Measurements from ENCODE around the gene NEDD4L.
"Not testable (repeated sequence)": the region's sequence is repeated elsewhere in the genome, so short reads cannot be mapped to it uniquely, and the experiment has no call there.

Gene NEDD4L

GRCh38 chr18:58370038-58370580, 326.1 kb downstream of the NEDD4L start:
- no peak for DNase-seq (ENCODE audit: low read depth, low spot score)

- no peak for DNase-seq (ENCODE audit: low read depth, low spot score)
Measured at GRCh38 chr18:58370612-58371011, 326.6 kb downstream of the NEDD4L start.

GRCh38 chr18:58373481-58373880, 329.5 kb downstream of the NEDD4L start:
- DNase-seq (ENCODE audit: low read depth, low spot score) = no peak

- no peak for DNase-seq (ENCODE audit: low read depth, low spot score)
Measured at GRCh38 chr18:58375051-58375450, 331.0 kb downstream of the NEDD4L start.

GRCh38 chr18:58378411-58379379, 334.7 kb downstream of the NEDD4L start:
- no peak for DNase-seq (ENCODE audit: low read depth, low spot score)

GRCh38 chr18:58379443-58379842, 335.4 kb downstream of the NEDD4L start:
- DNase-seq (ENCODE audit: low read depth, low spot score) = no peak

- not testable (repeated sequence) for DNase-seq (ENCODE audit: low read depth, low spot score)
Measured at GRCh38 chr18:58380113-58380512, 336.1 kb downstream of the NEDD4L start.

- DNase-seq (ENCODE audit: low read depth, low spot score) = no peak
Measured at GRCh38 chr18:58381676-58382411, 337.8 kb downstream of the NEDD4L start.

GRCh38 chr18:58382446-58382845, 338.4 kb downstream of the NEDD4L start:
- no peak for DNase-seq (ENCODE audit: low read depth, low spot score)

GRCh38 chr18:58385472-58385871, 341.4 kb downstream of the NEDD4L start:
- DNase-seq (ENCODE audit: low read depth, low spot score) = no peak

GRCh38 chr18:58386780-58387179, 342.8 kb downstream of the NEDD4L start:
- DNase-seq (ENCODE audit: low read depth, low spot score) = no peak

- no peak for DNase-seq (ENCODE audit: low read depth, low spot score)
Measured at GRCh38 chr18:58387716-58388115, 343.7 kb downstream of the NEDD4L start.

- no peak for DNase-seq (ENCODE audit: low read depth, low spot score)
Measured at GRCh38 chr18:58388736-58389135, 344.7 kb downstream of the NEDD4L start.

- no peak for DNase-seq (ENCODE audit: low read depth, low spot score)
Measured at GRCh38 chr18:58389745-58390144, 345.7 kb downstream of the NEDD4L start.

GRCh38 chr18:58390399-58390798, 346.4 kb downstream of the NEDD4L start:
- DNase-seq (ENCODE audit: low read depth, low spot score) = no peak

- no peak for DNase-seq (ENCODE audit: low read depth, low spot score)
Measured at GRCh38 chr18:58391231-58391825, 347.3 kb downstream of the NEDD4L start.

- no peak for DNase-seq (ENCODE audit: low read depth, low spot score)
Measured at GRCh38 chr18:58391932-58392323, 347.9 kb downstream of the NEDD4L start.

GRCh38 chr18:58392324-58393000, 348.4 kb downstream of the NEDD4L start:
- no peak for DNase-seq (ENCODE audit: low read depth, low spot score)

- DNase-seq (ENCODE audit: low read depth, low spot score) = no peak
Measured at GRCh38 chr18:58393295-58393694, 349.3 kb downstream of the NEDD4L start.

- DNase-seq (ENCODE audit: low read depth, low spot score) = no peak
Measured at GRCh38 chr18:58394046-58394445, 350.0 kb downstream of the NEDD4L start.

All from smooth muscle cell of the brain vasculature (primary cell).